ENCODE measurements around the gene PCBP3. TPM values are rescaled to one million over a fixed set of nuclear protein-coding genes. Genes with fewer than 3 reads are reported as not detected.

The PCBP3 gene
- total and polyA plus RNA-seq, 2 of the 8 experiments (the other 6 are each of a cell fraction or from before 2014, with no cell fraction given), result 3.5 to 6.3 TPM

DNA sequence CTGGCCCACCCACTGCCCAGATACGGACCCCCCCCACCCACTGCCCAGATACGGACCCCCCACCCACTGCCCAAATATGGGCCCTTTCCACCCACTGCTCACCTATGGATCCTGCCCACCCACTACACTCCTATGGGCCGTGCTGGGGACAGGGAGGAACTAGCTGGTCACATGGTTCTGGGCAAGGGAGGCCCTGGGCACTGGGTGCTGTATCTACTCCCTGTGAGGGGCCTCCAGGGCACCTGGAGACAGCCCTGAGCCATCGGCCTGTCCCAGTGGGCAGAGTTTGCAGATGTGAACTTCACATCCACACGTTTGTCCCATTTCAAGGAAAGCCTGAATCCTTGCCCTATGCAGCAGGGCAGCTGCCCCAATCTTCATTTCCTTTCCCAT is 266.6 kb downstream of the PCBP3 start:
- no peak for DNase-seq (ENCODE audit: low read depth in 1 of 2, low spot score in 2 of 2)
- Histone ChIP-seq H2BK120ac (replicated peaks; ENCODE audit: low read depth, low read length) (no peak overlapping the region), H4K20me1 (replicated peaks in 1 of 2; ENCODE audit: control insufficient read depth in 1 of 2, insufficient read depth in 2 of 2, low read length in 2 of 2) (peaks cover 0 to 5% of the 10 kb centered on the region in 2 experiments), H3K56ac (replicated peaks; ENCODE audit: insufficient read length, low read depth, low read length) (no peak overlapping the region), H4K5ac (ENCODE audit: insufficient read length, low read depth, low read length) (no peak overlapping the region), H2BK20ac (ENCODE audit: low read length) (no peak overlapping the region), H2BK5ac (ENCODE audit: low read depth, low read length) (no peak overlapping the region), H3K14ac (ENCODE audit: insufficient read length) (no peak overlapping the region), H4K8ac (ENCODE audit: extremely low read depth, insufficient read depth, low read length) (no peak overlapping the region; the same call in 1 of the 2 replicates), H2BK12ac (ENCODE audit: low read depth, low read length) (no peak overlapping the region), H3K4me3 (ENCODE audit: extremely low read depth in 1 of 4, insufficient read depth in 2 of 4, low read depth in 3 of 4, low read length in 4 of 4) (no peak overlapping the region), H4K91ac (replicated peaks; ENCODE audit: insufficient read length, low read length) (no peak overlapping the region), H3K9ac (replicated peaks in 1 of 4; ENCODE audit: extremely low read depth in 1 of 4, low read depth in 3 of 4, low read length in 3 of 4) (no peak overlapping the region), H3K36me3 (ENCODE audit: control insufficient read depth in 2 of 4, insufficient read depth in 4 of 4, low read length in 3 of 4) (no peaks in the 10 kb centered on the region), H3K23ac (ENCODE audit: insufficient read length) (no peak overlapping the region), H3K18ac (ENCODE audit: extremely low read depth, low read length) (no peak overlapping the region), H3K79me2 (ENCODE audit: control insufficient read depth in 1 of 2, insufficient read depth in 2 of 2, low read length in 2 of 2) (no peaks in the 10 kb centered on the region), H2AK5ac (ENCODE audit: low read depth, low read length) (no peak overlapping the region), H3K23me2 (ENCODE audit: low read depth, low read length) (no peaks in the 10 kb centered on the region), H3K27me3 (replicated peaks in 1 of 4; ENCODE audit: control insufficient read depth in 3 of 4, extremely low read depth in 1 of 4, insufficient read depth in 3 of 4, low read length in 3 of 4) (no peaks in the 10 kb centered on the region), H2AFZ (ENCODE audit: low read length) (no peak overlapping the region), H3K4me1 (replicated peaks in 1 of 4; ENCODE audit: control insufficient read depth in 3 of 4, insufficient read depth in 4 of 4, low read length in 3 of 4) (no peaks in the 10 kb centered on the region), H3K79me1 (ENCODE audit: low read depth, low read length) (no peaks in the 10 kb centered on the region), H3K4ac (replicated peaks; ENCODE audit: insufficient read length, low read depth, low read length) (no peak overlapping the region), H3K27ac (ENCODE audit: low read depth, low read length) (no peak overlapping the region), H3K4me2 (ENCODE audit: insufficient read depth in 1 of 2, low read depth in 2 of 2, low read length in 2 of 2) (no peak overlapping the region), H2BK15ac (ENCODE audit: low read length) (no peak overlapping the region), H3K9me3 (ENCODE audit: insufficient read depth in 2 of 2, low read depth in 1 of 2, low read length in 1 of 2) (no peaks in the 10 kb centered on the region)
- FAIRE-seq, result no peak
- no peak for TF ChIP-seq CTBP2 (IDR thresholded peaks at IDR 0.05; ENCODE audit: borderline replicate concordance, insufficient read depth, insufficient read length, low read length)
- TF ChIP-seq TCF12 (IDR thresholded peaks at IDR 0.05; ENCODE audit: low read depth, low read length), result no peak
- TF ChIP-seq ZNF274 (IDR thresholded peaks at IDR 0.05; ENCODE audit: borderline replicate concordance, extremely low read depth, low read length), result no peak
- TF ChIP-seq BRCA1 (IDR thresholded peaks at IDR 0.05; ENCODE audit: low read depth, low read length), result no peak
- no peak for TF ChIP-seq KDM4A (IDR thresholded peaks at IDR 0.05; ENCODE audit: low read depth, low read length, severe bottlenecking)
- no peak for TF ChIP-seq CHD2 (IDR thresholded peaks at IDR 0.05; ENCODE audit: low read length)
- POLR2A ChIA-PET (ENCODE audit: partially characterized antibody), result no interaction called here
- WGBS, 2 experiments (ENCODE audit: extremely low coverage in 1 of 2, insufficient coverage in 1 of 2, insufficient read length in 1 of 2, insufficient replicate concordance in 2 of 2, low coverage in 1 of 2, low lambda C conversion rate in 2 of 2, missing lambda C conversion rate in 1 of 2), result 90% methylated on average over 4 of the region's 5 CpGs; no CpG with 5 or more reads in 1 of the 2 experiments
- CTCF ChIA-PET (ENCODE audit: partially characterized antibody), result interaction anchor here (4.5 kb wide), 1 partner anchor 12 kb away, joined by 19 read pairs; no protein-coding TSS in a partner anchor
